Neutrophil (primary cell): ENCODE results near the gene SH3BGRL2.

Source experiments
- H3K27ac ChIP-seq: fragments of 200-600 bp; sonication (generic); 2 replicates; pipeline ENCODE4 v1.5.1; 2016; ENCODE audit warnings: mild to moderate bottlenecking, moderate library complexity
- H3K27me3 ChIP-seq: fragments of 200-600 bp; sonication (generic); 2 replicates; pipeline ENCODE4 v1.6.0; 2016; ENCODE audit warnings: mild to moderate bottlenecking
- H3K36me3 ChIP-seq: fragments of 200-600 bp; sonication (generic); 2 replicates; pipeline ENCODE4 v1.5.1; 2017
- H3K4me1 ChIP-seq, 2 experiments: fragments of 200-600 bp in 1 of 2; sonication (generic) in 1 of 2; 1 replicate in 1 of 2; 2 replicates in 1 of 2; pipeline versions ENCODE4 v1.5.1 to v1.6.1; 2013 to 2016; ENCODE audit warnings: low read depth in 1 of 2, low read length in 1 of 2, mild to moderate bottlenecking in 1 of 2, moderate library complexity in 1 of 2; ENCODE audit not compliant: control insufficient read depth in 1 of 2, insufficient read depth in 1 of 2
- H3K4me3 ChIP-seq, 2 experiments: fragments of 200-600 bp in 1 of 2; sonication (generic) in 1 of 2; 1 replicate in 1 of 2; 2 replicates in 1 of 2; pipeline ENCODE4 v1.5.1; 2013 to 2016; ENCODE audit warnings: low read depth in 1 of 2, low read length in 1 of 2, mild to moderate bottlenecking in 1 of 2, moderate library complexity in 1 of 2
- H3K9me3 ChIP-seq: fragments of 200-600 bp; sonication (generic); 2 replicates; pipeline ENCODE4 v1.5.1; 2016
- TF ChIP-seq, protein P1 (sequence below): fragments of 200-600 bp; sonication (generic); IDR thresholded peaks from 2 replicates; pipeline ENCODE4 v1.5.1; 2016; ENCODE audit warnings: antibody characterized with exemption

The SH3BGRL2 gene

GRCh38 chr6:79666634-79667033 is 35.5 kb downstream of the SH3BGRL2 start:
- Histone ChIP-seq H3K4me1 (no peaks in the 10 kb centered on the region), H3K4me3 (no peak overlapping the region), H3K36me3 (no peaks in the 10 kb centered on the region), H3K27me3 (no peaks in the 10 kb centered on the region), H3K27ac (no peak overlapping the region), H3K9me3 (no peaks in the 10 kb centered on the region)
- TF ChIP-seq, protein P1, sequence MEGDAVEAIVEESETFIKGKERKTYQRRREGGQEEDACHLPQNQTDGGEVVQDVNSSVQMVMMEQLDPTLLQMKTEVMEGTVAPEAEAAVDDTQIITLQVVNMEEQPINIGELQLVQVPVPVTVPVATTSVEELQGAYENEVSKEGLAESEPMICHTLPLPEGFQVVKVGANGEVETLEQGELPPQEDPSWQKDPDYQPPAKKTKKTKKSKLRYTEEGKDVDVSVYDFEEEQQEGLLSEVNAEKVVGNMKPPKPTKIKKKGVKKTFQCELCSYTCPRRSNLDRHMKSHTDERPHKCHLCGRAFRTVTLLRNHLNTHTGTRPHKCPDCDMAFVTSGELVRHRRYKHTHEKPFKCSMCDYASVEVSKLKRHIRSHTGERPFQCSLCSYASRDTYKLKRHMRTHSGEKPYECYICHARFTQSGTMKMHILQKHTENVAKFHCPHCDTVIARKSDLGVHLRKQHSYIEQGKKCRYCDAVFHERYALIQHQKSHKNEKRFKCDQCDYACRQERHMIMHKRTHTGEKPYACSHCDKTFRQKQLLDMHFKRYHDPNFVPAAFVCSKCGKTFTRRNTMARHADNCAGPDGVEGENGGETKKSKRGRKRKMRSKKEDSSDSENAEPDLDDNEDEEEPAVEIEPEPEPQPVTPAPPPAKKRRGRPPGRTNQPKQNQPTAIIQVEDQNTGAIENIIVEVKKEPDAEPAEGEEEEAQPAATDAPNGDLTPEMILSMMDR = no peak

DNA sequence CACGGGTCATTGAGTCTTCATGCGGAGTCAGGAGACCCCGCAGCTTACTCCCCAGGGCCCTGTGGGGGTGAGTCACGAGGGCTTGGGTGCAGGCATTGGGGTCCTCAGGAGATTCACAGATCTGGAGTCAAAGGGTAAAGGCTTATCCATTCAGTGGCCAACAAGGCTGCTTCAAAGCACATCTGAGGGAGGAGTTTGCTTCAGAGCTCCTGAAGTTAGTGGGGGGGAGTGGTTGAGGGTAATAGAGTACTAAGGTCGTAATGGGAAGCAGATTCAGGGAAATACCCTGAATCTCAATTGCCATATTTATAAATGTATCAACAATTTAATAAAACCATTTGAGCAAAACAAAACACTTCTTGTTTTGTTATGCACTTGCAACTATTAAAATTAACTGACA is 37.3 kb downstream of the SH3BGRL2 start:
- TF ChIP-seq, protein P1 = no peak
- no peaks in the 10 kb centered on the region for H3K36me3 ChIP-seq
- H3K27ac ChIP-seq = no peak overlapping the region
- no peaks in the 10 kb centered on the region for H3K4me1 ChIP-seq
- H3K4me3 ChIP-seq = no peak overlapping the region
- no peaks in the 10 kb centered on the region for H3K9me3 ChIP-seq
- no peaks in the 10 kb centered on the region for H3K27me3 ChIP-seq

DNA sequence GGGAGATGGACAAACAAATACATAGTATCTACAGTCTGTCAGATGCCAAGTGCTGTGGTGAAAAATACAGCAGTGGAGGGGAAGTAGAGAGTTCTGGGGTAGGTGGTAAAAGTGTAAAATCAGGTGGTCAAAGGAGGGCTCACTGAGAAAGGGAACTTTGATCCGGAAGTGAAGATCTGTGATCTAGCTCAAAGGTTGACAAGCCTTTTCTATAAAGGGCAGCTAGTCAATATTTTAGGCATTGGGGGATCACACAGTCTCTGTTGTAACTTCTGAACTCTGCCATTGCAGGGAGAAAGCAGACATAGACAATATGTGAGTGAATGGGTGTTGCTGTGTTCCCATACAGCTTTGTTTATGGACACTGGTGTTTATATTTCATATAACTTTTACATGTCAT is 38.6 kb downstream of the SH3BGRL2 start:
- H3K9me3 ChIP-seq = no peaks in the 10 kb centered on the region
- no peaks in the 10 kb centered on the region for H3K4me1 ChIP-seq
- H3K4me3 ChIP-seq = no peak overlapping the region
- H3K27ac ChIP-seq = no peak overlapping the region
- no peaks in the 10 kb centered on the region for H3K27me3 ChIP-seq
- TF ChIP-seq, protein P1 = no peak
- no peaks in the 10 kb centered on the region for H3K36me3 ChIP-seq

DNA sequence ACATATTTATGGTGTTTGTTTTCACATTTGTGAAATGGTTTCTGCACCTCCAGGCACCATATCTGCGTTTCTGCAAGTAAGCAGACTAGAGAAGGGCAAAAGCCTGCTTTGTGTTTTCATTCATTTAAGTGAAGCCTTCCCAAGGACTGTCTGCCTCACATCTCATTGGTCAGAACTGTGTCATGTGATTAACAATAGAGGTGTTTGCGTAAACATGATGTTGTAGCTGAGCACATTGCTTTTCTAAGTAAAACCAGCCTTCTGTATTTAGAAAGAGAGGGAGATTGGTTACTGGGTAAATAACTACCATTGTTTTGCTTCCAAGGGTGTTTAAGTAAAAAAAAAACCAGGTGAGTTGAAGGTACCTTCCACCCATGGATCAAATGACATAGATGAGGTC is 39.7 kb downstream of the SH3BGRL2 start:
- Histone ChIP-seq H3K4me3 (no peak overlapping the region), H3K27ac (no peak overlapping the region), H3K27me3 (no peaks in the 10 kb centered on the region), H3K9me3 (no peaks in the 10 kb centered on the region), H3K36me3 (no peaks in the 10 kb centered on the region), H3K4me1 (no peaks in the 10 kb centered on the region)
- TF ChIP-seq, protein P1 = no peak

DNA sequence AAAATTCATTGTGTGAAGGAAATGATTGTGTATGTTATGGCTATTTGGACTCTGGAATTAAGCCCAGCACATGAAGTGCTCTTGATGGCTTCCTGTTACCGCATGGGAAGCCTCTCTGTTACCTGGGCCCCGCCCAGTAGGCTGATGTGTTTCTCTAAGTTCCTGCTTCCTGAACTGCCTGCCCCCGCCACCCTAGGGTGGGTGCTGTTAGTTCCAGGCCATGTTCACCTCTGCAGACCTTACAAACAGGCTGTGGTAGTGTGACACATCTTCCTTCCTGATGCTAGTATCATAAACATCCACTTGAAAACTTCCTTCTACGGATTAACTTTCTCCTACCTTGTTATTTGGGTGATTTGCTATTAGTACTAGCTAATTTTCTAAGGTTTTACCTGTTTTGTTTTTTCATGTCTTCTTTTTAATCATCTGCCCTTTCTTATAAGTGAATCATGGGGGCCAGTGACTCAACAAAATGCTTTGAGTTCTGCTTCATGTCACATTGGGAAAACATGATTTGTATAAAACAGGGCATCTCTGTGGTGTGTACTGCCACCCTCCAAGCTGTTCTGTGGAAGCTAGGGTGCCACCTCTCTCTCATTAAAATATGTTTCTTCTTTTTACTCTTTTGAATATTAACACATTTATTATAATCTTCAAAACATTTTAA is 40.6 kb downstream of the SH3BGRL2 start:
- no peak overlapping the region for H3K4me3 ChIP-seq
- TF ChIP-seq, protein P1 = no peak
- H3K36me3 ChIP-seq = no peaks in the 10 kb centered on the region
- H3K9me3 ChIP-seq = no peaks in the 10 kb centered on the region
- H3K27me3 ChIP-seq = no peaks in the 10 kb centered on the region
- no peaks in the 10 kb centered on the region for H3K4me1 ChIP-seq
- no peak overlapping the region for H3K27ac ChIP-seq
